ENCODE results near the gene CCDC40.

Gene CCDC40

GRCh38 chr17:80118601-80119270 lies 82.3 kb downstream of the CCDC40 start:
- no peak for DNase-seq

- DNase-seq: no peak
Observed at GRCh38 chr17:80119271-80119791, 82.9 kb downstream of the CCDC40 start.

- no peak for DNase-seq
Observed at GRCh38 chr17:80119839-80120238, 83.4 kb downstream of the CCDC40 start.

- DNase-seq: no peak
Observed at GRCh38 chr17:80122026-80122575, 85.7 kb downstream of the CCDC40 start.

- no peak for DNase-seq
Observed at GRCh38 chr17:80122926-80123505, 86.6 kb downstream of the CCDC40 start.

GRCh38 chr17:80123791-80124190 lies 87.3 kb downstream of the CCDC40 start:
- DNase-seq: no peak

GRCh38 chr17:80124351-80124981 lies 88.0 kb downstream of the CCDC40 start:
- peak; percentile 76 for DNase-seq

GRCh38 chr17:80125656-80126448 lies 89.4 kb downstream of the CCDC40 start:
- no peak for DNase-seq

- no peak for DNase-seq
Observed at GRCh38 chr17:80126449-80126715, 89.9 kb downstream of the CCDC40 start.

- no peak for DNase-seq
Observed at GRCh38 chr17:80129006-80129565, 92.6 kb downstream of the CCDC40 start.

GRCh38 chr17:80130992-80131391 lies 94.5 kb downstream of the CCDC40 start:
- DNase-seq: no peak

- DNase-seq: no peak
Observed at GRCh38 chr17:80132906-80133625, 96.6 kb downstream of the CCDC40 start.

GRCh38 chr17:80133626-80133970 lies 97.2 kb downstream of the CCDC40 start:
- DNase-seq: no peak

GRCh38 chr17:80137131-80137530 lies 100.7 kb downstream of the CCDC40 start:
- DNase-seq: no peak

- no peak for DNase-seq
Observed at GRCh38 chr17:80138856-80139426, 102.5 kb downstream of the CCDC40 start.

- no peak for DNase-seq
Observed at GRCh38 chr17:80141463-80142165, 105.2 kb downstream of the CCDC40 start.

- DNase-seq: no peak
Observed at GRCh38 chr17:80142929-80143328, 106.5 kb downstream of the CCDC40 start.

- no peak for DNase-seq
Observed at GRCh38 chr17:80145076-80146075, 108.9 kb downstream of the CCDC40 start.

GRCh38 chr17:80146121-80147034 lies 109.9 kb downstream of the CCDC40 start:
- DNase-seq: peak; percentile 57
